Activated T-cell treated with anti-CD3 and anti-CD28 coated beads for 4 hours (primary cell): Measurements from ENCODE around the gene MCF2L.
"Not testable (repeated sequence)": the region's sequence is repeated elsewhere in the genome, so short reads cannot be mapped to it uniquely, and the experiment has no call there.

Experiments used
- DNase-seq: peaks from one replicate; pipeline ENCODE4 v3.0.0-alpha.2; 2020

Gene MCF2L

GRCh38 chr13:113018676-113019465 is 49.9 kb downstream of the MCF2L start:
- no peak for DNase-seq

DNA sequence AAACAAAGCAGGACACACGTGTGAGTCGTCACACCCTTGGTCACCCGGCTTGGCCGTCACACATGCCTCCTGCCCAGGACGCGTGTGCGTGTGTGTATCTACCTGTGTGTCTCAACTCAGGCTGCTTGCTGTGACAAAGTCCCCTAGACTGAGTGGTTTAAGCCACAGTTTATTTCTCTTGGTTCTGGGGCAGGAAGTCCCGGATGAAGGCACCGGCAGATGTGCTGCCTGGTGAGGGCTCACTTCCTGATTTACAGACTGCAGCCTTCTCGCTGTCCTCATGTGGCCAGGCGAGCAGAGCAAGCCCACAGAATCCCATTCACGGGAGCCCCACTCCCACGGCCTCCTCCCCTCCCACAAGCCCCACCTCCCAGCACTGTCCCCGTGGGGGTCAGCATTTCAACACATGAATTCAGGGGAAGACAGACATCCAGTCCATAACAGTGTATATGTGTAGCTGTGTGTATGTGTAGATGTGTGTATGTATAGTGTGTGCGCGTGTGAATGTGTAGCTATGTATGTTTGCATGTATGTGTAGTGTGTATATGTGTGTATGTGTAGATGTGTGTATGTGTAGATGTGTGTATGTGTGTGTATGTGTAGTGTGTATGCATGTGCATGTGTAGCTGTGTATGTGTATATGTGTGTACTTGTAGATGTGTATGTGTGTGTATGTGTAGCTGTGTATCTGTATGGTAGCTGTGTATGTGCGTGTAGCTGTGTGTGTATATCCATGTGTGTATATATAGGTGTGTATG is 51.5 kb downstream of the MCF2L start:
- no peak for DNase-seq

GRCh38 chr13:113021391-113021790 is 52.4 kb downstream of the MCF2L start:
- DNase-seq: no peak

GRCh38 chr13:113021811-113022210 is 52.8 kb downstream of the MCF2L start:
- no peak for DNase-seq

DNA sequence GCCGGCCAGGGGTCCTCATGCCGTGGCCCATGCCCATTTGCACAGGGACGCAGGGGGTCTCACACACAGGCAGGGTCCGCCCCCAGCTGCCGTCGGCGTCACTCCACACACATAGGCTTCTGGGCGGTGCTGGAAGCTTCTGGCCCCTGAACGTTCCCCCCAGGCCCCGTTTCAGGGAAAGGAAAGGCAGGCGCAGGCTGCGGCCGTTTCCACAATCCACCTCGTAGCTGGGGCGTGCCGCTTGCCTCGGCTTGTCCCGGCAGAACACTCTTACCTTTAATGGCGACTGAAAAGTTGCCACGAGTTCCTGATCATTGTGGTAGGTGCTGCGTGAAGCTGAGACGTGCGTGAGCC is 53.4 kb downstream of the MCF2L start:
- DNase-seq: no peak

- DNase-seq: no peak
Measured at GRCh38 chr13:113022745-113023574, 53.9 kb downstream of the MCF2L start.

- DNase-seq: no peak
Measured at GRCh38 chr13:113023694-113024430, 54.8 kb downstream of the MCF2L start.

GRCh38 chr13:113024466-113024865 is 55.5 kb downstream of the MCF2L start:
- DNase-seq: no peak

DNA sequence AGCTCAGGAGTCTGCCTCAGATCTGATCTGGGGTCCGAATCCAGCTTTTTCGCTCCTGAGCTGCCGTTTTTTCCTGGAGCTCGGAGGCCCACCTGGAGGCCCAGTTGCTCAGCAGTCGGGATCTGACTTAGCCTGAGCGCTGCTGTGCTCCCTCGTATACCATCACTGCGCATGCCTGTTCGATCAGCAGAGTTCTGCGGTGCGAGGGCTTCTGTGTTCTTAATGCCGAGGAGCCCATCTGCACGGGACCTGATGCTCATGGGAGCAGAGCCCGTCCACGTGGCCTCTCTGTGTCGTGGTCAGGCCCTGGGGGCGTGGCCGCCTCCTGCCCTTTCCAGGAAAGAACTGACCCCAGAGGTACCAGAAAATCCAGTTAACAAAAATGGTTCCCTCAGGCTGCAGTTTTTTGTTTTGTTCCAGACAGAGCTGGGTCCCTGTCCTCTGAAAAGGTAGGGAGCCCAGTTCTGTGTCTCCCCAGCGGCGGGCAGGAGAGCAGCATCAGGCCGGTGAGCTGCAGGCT is 57.4 kb downstream of the MCF2L start:
- DNase-seq: no peak

GRCh38 chr13:113027095-113027494 is 58.1 kb downstream of the MCF2L start:
- DNase-seq: no peak

DNA sequence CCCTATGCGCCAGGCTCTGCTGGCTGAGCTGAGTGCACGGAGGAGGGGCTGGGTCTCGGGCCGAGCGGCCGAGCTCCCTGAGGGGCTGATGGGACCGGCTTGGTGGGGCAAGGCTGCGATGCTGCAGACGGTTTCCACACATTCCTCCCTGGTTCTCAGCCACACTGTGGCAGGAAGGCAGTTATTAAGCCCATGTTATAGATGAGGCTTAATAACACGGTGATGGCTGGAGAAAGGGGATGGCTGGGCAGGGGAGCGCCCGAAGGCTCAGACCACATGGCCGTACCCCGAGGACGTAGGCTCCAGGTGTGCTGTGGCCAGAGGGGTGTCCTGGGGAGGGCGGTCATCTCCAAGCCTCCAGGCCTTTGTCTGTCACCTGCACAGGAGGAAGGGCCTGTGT is 58.6 kb downstream of the MCF2L start:
- DNase-seq: no peak

GRCh38 chr13:113028336-113029060 is 59.5 kb downstream of the MCF2L start:
- no peak for DNase-seq

GRCh38 chr13:113029061-113029445 is 60.0 kb downstream of the MCF2L start:
- DNase-seq: no peak

DNA sequence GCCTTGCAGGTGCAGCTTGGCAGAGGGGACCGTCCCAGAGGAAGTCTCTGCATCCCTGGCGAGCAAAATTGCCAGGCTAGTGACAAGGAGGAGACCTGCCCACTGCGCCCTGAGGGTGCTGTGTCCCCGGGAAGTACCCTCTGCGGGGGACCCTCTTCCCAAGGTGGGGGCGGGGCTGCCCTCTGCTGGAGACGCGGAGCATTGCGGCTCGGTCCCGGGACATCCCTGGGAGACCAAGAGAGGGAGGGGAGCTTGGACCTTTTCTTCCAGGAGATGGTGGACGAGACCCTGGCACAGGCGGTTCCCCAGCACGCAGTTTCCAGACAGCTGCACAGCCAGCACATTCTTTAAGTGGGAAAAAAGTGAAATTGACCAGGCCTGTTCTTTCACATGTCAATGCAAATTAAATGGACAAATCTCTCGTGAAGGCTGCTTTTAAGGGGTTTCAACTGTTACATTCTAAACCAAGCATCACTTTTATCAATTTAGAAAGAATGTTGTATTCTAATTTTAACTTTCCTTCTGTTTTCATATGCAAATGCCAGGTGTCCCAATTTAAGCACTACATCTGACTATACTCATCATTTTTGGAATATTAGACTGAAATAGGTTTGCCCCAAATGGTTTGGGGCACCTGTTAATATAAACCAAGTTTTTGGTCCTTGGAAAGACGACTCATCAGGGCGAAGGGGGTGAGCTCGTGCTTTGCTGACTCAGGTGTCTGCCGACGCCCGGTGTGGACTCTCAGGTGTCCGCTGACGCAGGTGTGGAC is 60.7 kb downstream of the MCF2L start:
- peak; percentile 22 for DNase-seq

- not testable (repeated sequence) for DNase-seq
Measured at GRCh38 chr13:113030259-113030640, 61.2 kb downstream of the MCF2L start.

- DNase-seq: no peak
Measured at GRCh38 chr13:113031465-113031864, 62.5 kb downstream of the MCF2L start.

DNA sequence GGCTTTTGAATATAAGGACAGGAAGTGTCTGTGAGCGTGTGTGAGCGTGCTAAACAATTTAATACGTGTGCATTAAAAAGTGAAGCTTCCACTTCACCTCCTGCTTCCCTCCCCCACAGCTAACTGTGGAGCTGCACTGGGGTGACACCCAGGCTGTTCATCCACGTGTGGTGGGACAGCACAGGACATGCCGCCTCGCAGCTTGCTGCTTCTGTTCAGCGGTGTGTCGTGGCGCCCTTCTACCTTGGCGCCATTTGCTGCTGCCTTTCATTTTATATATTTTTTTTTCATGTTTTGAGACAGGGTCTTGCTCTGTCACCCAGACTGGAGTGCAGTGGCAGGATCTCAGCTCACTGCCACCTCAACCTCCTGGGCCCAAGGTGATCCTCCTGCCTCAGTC is 63.3 kb downstream of the MCF2L start:
- DNase-seq: no peak

- no peak for DNase-seq
Measured at GRCh38 chr13:113033054-113033850, 64.2 kb downstream of the MCF2L start.

GRCh38 chr13:113034451-113035212 is 65.6 kb downstream of the MCF2L start:
- DNase-seq: no peak
